ENCODE measurements around the gene CPHXL2.

The CPHXL2 gene

DNA sequence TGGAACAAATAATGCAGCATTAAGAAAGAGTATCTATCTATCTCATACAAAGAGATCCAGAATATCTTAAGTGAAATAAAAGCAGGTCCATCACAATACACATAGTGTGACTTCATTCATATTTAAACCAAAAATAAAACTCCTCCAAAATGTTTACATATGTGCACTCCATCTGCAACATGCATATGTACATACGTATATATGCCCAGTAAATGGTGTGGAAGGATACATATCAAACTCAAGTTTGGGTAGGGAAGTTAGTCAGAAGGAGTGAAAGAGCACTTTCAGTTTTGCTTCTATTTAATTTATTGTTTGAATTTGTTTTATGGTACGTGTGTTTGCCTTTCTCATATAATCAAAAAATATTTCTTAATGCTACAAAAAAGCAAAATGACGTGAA is 41.8 kb downstream of the CPHXL2 start:
- DNase-seq, result no peak

DNA sequence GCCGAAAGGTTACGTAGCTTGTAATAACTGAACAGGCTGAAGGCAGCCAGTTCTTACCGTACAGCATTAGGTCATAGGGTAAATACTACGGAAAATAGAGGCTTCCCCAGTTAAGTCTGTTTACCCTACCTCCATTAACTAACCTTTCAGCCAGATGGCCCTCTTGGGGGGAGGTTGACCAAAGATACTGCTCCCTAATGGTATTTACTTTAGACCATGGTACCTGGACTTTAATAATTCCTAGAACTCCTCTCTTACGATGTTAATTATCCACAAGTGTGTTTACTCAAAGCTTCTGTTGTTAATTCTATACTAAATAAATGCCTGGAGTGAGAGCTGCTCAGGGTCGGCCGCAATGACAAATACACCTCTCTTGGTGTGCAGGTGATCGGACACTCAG is 44.0 kb downstream of the CPHXL2 start:
- DNase-seq, result no peak

DNA sequence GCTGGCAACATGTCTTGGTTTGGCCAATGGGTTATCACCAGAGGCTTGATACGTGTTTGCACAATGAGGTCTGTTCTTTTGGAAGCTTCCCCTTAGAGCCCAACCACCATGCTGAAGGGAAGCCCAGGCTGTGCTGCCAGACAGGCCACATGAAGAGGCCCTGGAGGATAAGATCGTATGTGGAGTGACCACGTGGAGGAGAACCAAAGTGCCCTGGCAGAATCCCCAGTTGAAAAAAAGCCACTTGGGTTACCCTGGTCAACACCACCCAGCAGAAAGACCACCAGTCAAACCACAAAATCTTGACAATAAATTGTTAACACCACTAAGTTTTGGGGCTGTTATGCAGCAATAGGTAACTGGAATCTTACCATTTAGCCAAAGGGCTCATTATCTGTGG is 46.8 kb downstream of the CPHXL2 start:
- no peak for DNase-seq

DNA sequence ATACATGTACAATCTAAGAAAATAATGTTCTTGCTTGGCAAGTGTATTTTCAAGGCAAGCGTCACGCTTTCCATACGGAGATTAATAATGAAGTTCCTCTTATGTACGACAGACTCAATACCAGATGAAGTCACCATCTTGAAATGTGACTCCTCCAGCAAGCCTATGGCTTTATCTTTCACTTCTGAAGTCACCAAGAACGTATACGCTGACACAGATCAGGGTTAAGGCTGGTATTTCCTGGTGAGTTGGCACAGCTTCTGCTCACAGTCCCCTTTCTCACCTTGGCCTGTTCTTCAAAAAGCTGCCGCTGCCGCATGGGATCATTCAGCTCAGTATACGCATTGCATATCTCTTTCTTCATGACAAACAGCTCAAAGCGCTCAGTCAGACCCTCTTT is 47.7 kb downstream of the CPHXL2 start:
- DNase-seq, result no peak

DNA sequence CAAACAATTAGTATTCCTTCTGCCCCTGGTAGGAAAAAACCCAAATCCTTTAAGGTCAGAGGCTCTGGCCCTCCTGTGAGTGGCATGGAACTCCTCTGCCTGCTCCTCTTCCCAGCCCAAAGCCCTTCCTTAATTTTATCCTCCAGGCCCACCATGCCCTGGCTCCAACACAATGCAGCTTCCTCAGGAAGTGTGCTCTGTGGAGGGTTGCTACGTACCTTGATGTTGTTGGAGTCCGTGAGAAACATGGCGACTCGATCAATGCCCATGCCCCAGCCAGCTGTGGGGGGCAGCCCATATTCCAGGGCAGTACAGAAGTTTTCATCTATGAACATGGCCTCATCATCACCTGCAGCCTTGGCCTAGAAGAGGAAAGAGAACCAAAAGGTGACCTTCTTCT is 48.5 kb downstream of the CPHXL2 start:
- DNase-seq, result no peak

DNA sequence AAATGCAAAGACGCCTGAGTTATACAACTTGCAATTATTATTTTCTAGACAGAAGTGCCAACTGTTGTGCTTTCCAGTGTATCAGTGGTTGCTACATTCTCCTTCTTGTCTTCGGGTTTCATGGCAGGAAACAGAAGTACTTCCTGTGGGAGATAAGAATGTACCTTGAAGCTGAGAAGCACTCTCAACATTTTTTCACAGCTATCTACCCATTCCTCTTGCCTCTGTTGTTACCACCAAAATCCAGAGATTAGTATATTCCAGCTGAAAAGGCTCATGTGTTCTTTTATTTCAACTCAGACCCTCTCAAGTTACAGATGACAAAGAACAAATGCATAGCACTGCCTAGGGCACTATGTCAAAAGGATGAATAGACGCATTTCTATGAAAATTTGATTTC is 49.0 kb downstream of the CPHXL2 start:
- no peak for DNase-seq

DNA sequence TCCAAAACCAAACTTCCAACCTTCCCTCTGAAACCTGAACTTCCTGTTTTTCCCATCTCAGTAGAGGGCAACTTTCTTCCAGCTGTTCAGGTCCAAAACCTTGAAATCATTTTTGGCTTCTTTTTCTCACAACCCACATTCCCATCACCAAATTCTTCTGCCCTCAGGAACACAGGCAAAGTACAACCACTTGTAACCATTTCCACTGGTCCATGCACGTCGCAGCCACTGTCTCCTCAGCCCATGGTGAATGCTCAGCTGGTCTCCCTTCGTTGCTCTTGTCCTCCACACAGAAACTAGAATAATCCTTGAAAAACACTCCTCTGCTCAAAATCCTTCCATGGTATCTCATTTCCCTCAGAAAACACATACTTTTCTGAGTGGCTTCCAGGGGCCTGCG is 50.0 kb downstream of the CPHXL2 start:
- no peak for DNase-seq

DNA sequence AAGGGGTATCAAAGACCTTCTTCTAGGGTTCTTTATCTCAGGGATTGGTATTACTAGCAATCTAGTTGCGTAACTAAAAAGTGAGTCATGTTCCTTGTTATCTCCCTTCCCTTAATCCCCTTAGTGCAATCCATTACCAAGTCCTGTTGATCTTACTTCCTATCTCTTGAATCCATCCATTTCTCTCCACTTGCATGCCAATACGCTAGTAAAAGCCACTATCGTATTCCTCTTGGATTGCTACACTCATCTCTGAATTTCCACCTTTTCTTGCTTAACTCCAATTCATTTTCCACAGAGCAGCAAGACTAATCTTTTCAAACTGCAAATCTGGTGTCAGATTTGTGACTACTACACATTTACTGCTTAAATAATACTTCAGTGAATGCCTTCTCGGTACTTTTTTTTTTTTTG is 51.9 kb downstream of the CPHXL2 start:
- DNase-seq, result peak; percentile 18

DNA sequence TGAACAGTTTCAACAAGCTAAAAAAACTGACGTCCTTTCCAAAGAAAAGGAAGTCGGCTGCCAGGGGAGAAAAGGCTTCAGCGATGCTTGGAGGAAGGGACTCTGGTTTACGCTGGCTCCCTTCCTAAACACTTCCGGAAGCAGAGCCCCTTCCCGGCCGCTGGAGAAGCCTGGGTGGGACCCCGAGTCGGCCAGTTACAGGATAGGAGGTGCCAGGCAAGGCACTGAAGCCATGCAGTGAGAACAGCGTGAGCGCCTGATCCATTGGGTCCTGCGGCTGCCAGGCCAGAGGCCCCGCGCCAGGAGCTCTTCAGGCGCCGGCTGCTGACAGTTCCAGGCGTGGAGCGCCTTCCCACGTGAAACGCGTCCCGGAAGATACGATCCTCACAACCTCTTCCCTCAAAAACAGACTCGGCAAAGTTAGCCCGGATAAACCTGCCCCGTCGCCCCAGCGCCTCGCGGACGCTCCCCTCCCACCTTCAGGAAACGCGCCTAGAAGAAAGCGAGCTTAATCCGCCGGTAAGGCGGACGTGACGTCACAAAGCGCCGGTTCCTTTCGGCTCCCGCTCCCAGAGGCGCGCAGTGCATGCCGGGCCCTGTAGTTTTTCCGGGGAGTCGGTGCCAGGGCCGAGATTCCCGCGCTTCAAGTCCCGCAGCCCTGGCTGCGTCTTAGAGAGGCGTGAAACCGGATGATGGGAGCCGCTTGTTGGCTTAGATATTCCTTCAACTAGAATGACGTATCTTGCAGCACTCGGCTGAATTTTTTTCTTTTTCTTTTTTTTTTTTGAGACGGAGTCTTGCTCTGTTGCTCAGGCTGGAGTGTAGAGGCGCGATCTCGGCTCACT is 53.8 kb downstream of the CPHXL2 start, which contains the start of gene ADAT1:
ADAT1 (minus strand) TSS at position 521 of the 845 bp plus-strand sequence. CDS start 2,482 bp downstream, outside the sequence.
- DNase-seq, result peak; percentile 98

DNA sequence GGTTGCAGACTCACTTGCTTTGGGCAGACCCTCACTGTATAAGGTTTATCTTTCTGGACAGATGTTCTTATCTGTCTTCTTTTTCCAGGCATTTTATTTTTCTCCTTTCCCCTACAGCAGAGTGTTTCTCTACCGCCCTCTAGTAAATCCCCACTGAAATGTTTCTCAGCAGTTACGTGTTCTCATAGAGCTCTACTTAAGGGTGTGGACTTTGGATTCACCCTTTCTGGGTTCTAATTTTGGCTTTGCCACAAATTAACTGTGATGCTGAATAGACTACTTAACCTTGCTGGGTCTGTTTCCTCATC is 55.7 kb downstream of the CPHXL2 start:
- peak; percentile 34 for DNase-seq

DNA sequence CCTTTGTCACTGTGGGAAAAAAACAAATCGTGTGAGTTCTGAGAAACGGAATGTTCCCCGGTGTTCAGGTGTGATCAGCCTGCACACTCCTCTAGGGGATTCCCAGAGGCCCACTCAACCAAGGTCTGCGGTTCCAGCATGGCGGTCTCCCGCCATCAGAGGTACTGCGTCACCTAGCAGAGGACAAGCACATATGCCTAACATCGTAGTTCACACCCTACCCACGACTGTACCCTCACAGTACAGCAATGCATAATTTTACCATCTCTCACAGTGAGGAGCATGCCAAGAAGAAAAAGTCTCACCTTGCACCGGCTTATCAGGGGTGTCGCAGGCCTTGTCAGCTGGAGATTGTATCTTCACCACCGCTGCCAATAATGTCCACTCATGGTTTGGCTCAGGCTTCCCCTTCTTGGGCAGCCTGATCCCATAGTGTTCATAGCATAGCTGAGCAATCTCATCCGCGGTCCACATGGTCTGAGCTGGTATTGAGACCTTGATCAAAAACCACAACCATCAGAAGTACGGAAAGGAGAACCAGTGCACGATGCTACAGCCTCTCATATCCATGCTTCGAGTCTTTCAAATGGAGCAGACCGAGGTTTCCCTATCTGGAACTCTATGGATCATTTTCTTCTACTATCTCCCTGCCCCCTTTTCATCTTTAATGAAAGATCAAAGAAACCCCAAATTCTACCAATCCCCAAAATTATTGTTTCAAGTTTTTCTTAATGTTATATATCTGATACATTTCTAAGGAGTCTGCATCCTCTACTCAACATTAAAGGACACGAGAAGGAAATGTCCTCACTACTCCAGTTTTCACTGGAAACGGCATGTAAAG is 56.3 kb downstream of the CPHXL2 start:
- DNase-seq, result no peak

DNA sequence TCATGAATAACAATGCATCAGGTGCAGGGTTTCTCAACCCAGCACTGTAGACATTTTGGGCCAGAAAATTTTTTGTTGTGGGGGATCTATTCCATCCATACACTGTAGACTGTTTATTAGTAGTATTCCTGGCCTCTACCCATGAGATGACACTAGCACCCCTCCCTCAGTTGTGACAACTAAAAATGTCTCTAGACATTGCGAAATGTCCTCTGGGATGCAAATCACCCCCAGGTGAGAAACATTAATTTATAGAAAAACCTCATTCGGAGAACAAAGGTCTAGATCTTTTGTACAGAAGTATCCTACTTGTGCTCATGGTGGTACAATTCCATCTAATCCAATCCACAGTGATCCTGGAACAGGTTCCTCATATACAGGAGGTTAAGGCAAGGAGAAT is 58.0 kb downstream of the CPHXL2 start:
- DNase-seq, result no peak

DNA sequence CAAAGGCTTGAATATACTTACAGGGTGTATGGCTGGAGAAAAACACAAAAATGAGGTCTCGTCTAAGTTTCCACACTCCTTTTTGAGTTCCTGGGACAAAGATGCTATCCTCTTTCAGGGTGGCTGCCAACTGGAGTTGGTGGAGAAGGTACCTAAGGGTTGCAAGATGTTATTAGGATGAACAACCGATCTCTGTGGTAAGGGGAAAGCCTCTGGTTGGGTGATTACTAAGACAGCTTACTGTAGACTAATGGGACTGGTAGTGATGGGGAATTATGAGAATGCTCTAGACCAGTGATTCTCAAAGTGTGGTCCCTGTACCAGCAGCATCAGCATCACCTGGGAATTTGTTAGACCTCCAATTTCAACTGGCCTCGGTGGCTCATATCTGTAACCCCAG is 59.7 kb downstream of the CPHXL2 start:
- DNase-seq, result no peak

DNA sequence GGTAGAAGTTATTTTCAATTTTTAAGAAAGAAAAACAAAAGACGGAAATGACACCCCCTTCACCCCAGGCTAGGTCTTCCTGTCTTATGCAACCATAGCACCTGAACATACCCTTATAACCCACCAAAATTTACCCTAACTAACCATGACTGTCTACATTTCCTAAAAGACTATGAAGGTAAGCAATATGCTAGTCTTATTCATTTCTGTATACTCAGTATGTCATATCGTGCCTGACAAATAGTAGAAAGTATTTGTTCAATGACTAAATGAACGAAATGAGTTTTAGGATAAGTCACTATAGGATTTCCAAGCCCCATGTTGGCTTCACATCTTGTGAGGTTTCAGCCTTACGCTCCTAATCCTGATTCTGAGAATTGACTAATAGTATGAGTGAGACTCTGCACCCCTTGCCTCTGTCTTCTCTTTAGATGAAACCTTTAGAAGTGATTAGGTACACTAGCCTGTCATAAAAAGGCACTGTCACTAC is 60.2 kb downstream of the CPHXL2 start:
- no peak for DNase-seq

DNA sequence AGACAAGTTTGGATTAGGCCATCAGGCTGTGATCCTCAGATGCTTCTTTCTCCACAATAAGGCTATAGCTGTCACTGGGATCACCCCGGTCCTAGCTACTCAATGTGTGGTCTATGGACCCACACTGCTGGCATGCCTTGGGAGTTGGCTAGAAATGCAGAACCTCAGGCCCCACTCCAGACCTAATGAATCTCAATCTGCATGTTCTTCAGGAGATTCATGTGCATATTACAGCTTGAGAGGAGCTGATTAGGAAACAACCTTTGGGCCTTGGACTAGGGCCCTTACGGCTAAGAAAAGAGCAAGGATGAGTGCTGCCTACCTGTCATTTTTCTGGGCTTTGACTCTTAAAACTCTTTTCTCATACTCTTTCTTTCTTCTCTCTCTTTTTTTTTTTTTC is 61.2 kb downstream of the CPHXL2 start:
- DNase-seq, result no peak

DNA sequence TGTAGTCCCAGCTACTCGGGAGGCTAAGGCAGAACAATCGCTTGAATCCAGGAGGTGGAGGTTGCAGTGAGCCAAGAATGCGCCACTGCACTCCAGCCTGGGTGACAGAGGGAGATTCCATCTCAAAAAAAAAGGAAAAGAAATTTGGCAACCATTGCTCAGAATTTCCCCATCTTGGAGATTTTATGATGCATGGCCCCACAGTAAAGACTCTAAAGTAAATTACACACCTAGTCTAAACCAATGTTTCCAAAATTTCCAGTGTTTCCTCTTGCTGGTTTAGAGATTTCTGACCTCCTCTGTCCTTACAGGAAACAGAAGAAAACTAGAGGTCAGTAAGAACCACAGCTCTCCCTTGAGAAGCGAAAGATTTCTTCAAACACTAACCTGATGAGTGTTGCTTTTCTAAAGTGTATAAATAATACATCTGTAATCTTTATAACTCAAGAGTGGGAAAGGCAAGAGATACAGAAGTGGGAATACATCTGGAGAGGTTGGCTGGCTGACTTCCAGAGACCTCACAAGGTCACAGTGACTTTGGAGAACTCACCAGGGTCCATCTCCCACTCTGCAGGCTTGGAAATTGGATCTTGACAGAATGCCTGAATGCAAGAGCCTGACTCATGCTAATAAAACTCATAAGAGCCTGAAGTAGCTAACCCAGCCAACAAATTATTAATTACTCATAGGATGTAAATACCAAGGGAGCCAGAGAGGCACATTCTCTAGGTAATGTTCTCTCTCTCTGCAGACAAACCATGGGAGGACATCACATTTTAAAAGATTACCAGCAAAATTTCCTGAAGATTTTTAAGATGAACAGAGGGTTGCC is 62.5 kb downstream of the CPHXL2 start:
- peak; percentile 61 for DNase-seq
